LNCaP clone FGC (cell line): ENCODE measurements around the gene PLEKHG5.
"Not testable (repeated sequence)": the region's sequence is repeated elsewhere in the genome, so short reads cannot be mapped to it uniquely, and the experiment has no call there.

Experiments
- DNase-seq: peaks from one replicate; pipeline ENCODE4 v3.0.0-alpha.2; 2011; ENCODE audit warnings: low read depth
- H3K4me3 ChIP-seq: 2 replicates; pipeline ENCODE4 v1.5.1; 2011; ENCODE audit warnings: mild to moderate bottlenecking, low read depth, low read length, control low read depth
- CTCF ChIP-seq: IDR thresholded peaks from 2 replicates; pipeline ENCODE4 v1.5.1; 2012; ENCODE audit warnings: mild to moderate bottlenecking; ENCODE audit not compliant: control insufficient read depth, insufficient read depth; ENCODE audit errors: extremely low read depth

Gene PLEKHG5

GRCh38 chr1:6459850-6460265 lies 31.6 kb downstream of the PLEKHG5 start:
- no peak for DNase-seq
- TF ChIP-seq CTCF, result no peak
- H3K4me3 ChIP-seq, result no peak overlapping the region

- DNase-seq, result no peak
- no peak for TF ChIP-seq CTCF
- H3K4me3 ChIP-seq, result no peak overlapping the region
Observed at GRCh38 chr1:6456800-6457466, 34.5 kb downstream of the PLEKHG5 start.

- H3K4me3 ChIP-seq, DNase-seq: not testable (repeated sequence)
Observed at GRCh38 chr1:6455752-6456520, 35.5 kb downstream of the PLEKHG5 start.

GRCh38 chr1:6454856-6455751 lies 36.4 kb downstream of the PLEKHG5 start:
- H3K4me3 ChIP-seq, result no peak overlapping the region
- TF ChIP-seq CTCF, result no peak
- DNase-seq, result no peak

- DNase-seq, H3K4me3 ChIP-seq: not testable (repeated sequence)
Observed at GRCh38 chr1:6453895-6454855, 37.3 kb downstream of the PLEKHG5 start.

- DNase-seq, result no peak
- no peak for TF ChIP-seq CTCF
- no peak overlapping the region for H3K4me3 ChIP-seq
Observed at GRCh38 chr1:6450943-6451373, 40.5 kb downstream of the PLEKHG5 start.

GRCh38 chr1:6450486-6450885 lies 41.0 kb downstream of the PLEKHG5 start:
- DNase-seq, H3K4me3 ChIP-seq: not testable (repeated sequence)
